ENCODE data around the gene DOCK9.

- no peak for TF ChIP-seq CTCF (conservative IDR thresholded peaks at IDR 0.05; ENCODE audit: low read depth in 2 of 2)
- no peak for TF ChIP-seq POLR2AphosphoS5 (IDR thresholded peaks at IDR 0.05; ENCODE audit: low read depth)
- no peak for TF ChIP-seq EZH2 (IDR thresholded peaks at IDR 0.05; ENCODE audit: low read depth, unreplicated experiment)
- TF ChIP-seq STAT1 (IDR thresholded peaks at IDR 0.05; ENCODE audit: unreplicated experiment): no peak
- no peak for TF ChIP-seq REST (IDR thresholded peaks at IDR 0.05; ENCODE audit: unreplicated experiment)
- TF ChIP-seq EZH2phosphoT487 (IDR thresholded peaks at IDR 0.05; ENCODE audit: unreplicated experiment): no peak
- TF ChIP-seq CREB1 (CRISPR knock-in tag; IDR thresholded peaks at IDR 0.05; ENCODE audit: low read depth): no peak
- TF ChIP-seq NANOG (IDR thresholded peaks at IDR 0.05; ENCODE audit: borderline replicate concordance): no peak
- no peak for TF ChIP-seq ETS1 (IDR thresholded peaks at IDR 0.05)
- TF ChIP-seq ZNF114 (CRISPR knock-in tag; IDR thresholded peaks at IDR 0.05): no peak
- TF ChIP-seq JUNB (IDR thresholded peaks at IDR 0.05; ENCODE audit: unreplicated experiment): no peak
Observed at GRCh38 chr13:98890925-98891324, 86.9 kb downstream of the DOCK9 start.
